CD4-positive, CD25-positive, alpha-beta regulatory T cell (primary cell): ENCODE results near the gene AGXT. TPM values are rescaled to one million over a fixed set of nuclear protein-coding genes. Genes with fewer than 3 reads are reported as not detected.

ENCODE experiments used
- ATAC-seq, 2 donors: fragments of 150-1000 bp; cut with Tn5 transposase; one replicate each; pipeline ENCODE4 v1.10.0; 2021; ENCODE audit warnings: low read depth in 2 of 2, moderate number of reproducible peaks in 2 of 2, moderate library complexity in 1 of 2
- DNase-seq, 3 donors: peaks; one replicate each; pipeline versions ENCODE4 v3.0.0 to v3.0.0-alpha.2; 2012 to 2022; ENCODE audit warnings: mixed read lengths in 1 of 3
- H3K27ac ChIP-seq: one replicate; pipeline ENCODE4 v1.7.0; 2013; ENCODE audit warnings: mild to moderate bottlenecking, low read length; ENCODE audit not compliant: insufficient read depth, poor library complexity, severe bottlenecking
- H3K27me3 ChIP-seq: one replicate; pipeline ENCODE4 v1.7.0; 2013; ENCODE audit warnings: low read length; ENCODE audit not compliant: control insufficient read depth, insufficient read depth
- H3K36me3 ChIP-seq: one replicate; pipeline ENCODE4 v1.7.0; 2013; ENCODE audit warnings: mild to moderate bottlenecking, low read length, moderate library complexity; ENCODE audit not compliant: control insufficient read depth, insufficient read depth
- H3K4me1 ChIP-seq: 2 replicates; pipeline ENCODE4 v1.7.0; 2013; ENCODE audit warnings: mild to moderate bottlenecking, low read length; ENCODE audit not compliant: insufficient read depth, control insufficient read depth, poor library complexity, severe bottlenecking
- H3K4me3 ChIP-seq: one replicate; pipeline ENCODE4 v1.7.0; 2013; ENCODE audit warnings: low read depth, mild to moderate bottlenecking, low read length, moderate library complexity
- H3K9me3 ChIP-seq, 2 experiments: 1 replicate in 1 of 2; 2 replicates in 1 of 2; pipeline ENCODE4 v1.7.0; 2013; ENCODE audit warnings: low read length in 2 of 2, mild to moderate bottlenecking in 1 of 2, moderate library complexity in 1 of 2; ENCODE audit not compliant: control insufficient read depth in 2 of 2
- H3K27ac Mint-ChIP-seq, 3 donors: one replicate each; pipeline ENCODE4 v1.8.0; 2020 to 2022; ENCODE audit warnings: mild to moderate bottlenecking in 3 of 3, mixed read lengths in 3 of 3, moderate library complexity in 2 of 3
- H3K27me3 Mint-ChIP-seq: one replicate; pipeline ENCODE4 v1.8.0; 2022; ENCODE audit warnings: mild to moderate bottlenecking, mixed read lengths
- H3K36me3 Mint-ChIP-seq: one replicate; pipeline ENCODE4 v1.8.0; 2020; ENCODE audit warnings: mixed read lengths
- H3K4me1 Mint-ChIP-seq, 4 donors: one replicate each; pipeline ENCODE4 v1.8.0; 2020 to 2022; ENCODE audit warnings: mixed read lengths in 4 of 4, mild to moderate bottlenecking in 1 of 4
- H3K4me3 Mint-ChIP-seq, 4 donors: one replicate each; pipeline ENCODE4 v1.8.0; 2020 to 2022; ENCODE audit warnings: mild to moderate bottlenecking in 4 of 4, mixed read lengths in 4 of 4, moderate library complexity in 3 of 4
- H3K9me3 Mint-ChIP-seq, 7 donors: one replicate each; pipeline ENCODE4 v1.8.0; 2020 to 2022; ENCODE audit warnings: mixed read lengths in 7 of 7, mild to moderate bottlenecking in 3 of 7, moderate library complexity in 2 of 7
- polyA plus RNA-seq, 4 donors: library from polyadenylated mRNA; unstranded; fragments of 300-500 nt; fragmentation: Illumina TruSeq; gene quantifications; one replicate each; pipeline ENCODE4 v1.2.3, GENCODE V29; 2021
- total RNA-seq: library from RNA; stranded (reverse); gene quantifications from one replicate; pipeline ENCODE4 v1.2.3, GENCODE V29; 2022

Gene AGXT
- total and polyA plus RNA-seq, 5 donors from 2014 or later: not detected

DNA sequence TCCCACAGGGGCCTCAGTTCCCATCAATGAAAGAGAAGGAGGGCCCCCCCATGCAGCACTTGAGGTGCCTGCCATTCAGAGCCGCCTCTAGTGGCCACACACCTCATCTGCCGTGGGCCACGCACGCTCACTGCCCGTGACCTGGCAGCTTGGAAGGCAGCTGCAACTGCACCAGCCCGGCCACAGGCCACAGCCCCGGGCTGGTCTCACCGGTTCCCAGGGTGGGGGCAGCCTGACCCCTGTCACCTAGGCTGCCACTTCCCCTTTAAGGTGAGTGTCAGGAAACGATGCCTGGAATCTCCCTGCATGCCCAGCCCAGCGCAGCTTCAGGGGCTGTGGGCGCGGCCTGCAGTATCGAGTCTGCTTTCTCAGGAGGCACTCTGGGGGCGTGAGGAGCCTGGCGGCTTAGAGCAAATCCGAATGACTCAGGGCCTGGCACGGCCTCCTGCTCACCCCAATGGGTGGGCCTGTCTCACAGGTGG lies 24.8 kb downstream of the AGXT start:
- Mint-ChIP-seq H3K27ac (no peak overlapping the region), H3K36me3 (no peaks in the 10 kb centered on the region), H3K4me3 (no peak overlapping the region), H3K27me3 (no peaks in the 10 kb centered on the region), H3K9me3 (no peaks in the 10 kb centered on the region), H3K4me1 (no peaks in the 10 kb centered on the region)
- no peaks in the 10 kb centered on the region for H3K27me3 ChIP-seq
- H3K9me3 ChIP-seq: no peaks in the 10 kb centered on the region
- H3K4me3 ChIP-seq: no peak overlapping the region
- H3K36me3 ChIP-seq: no peaks in the 10 kb centered on the region
- peak in 1 of 2 donors; percentile 22 for ATAC-seq
- H3K4me1 ChIP-seq: no peaks in the 10 kb centered on the region
- no peak overlapping the region for H3K27ac ChIP-seq
- no peak for DNase-seq

DNA sequence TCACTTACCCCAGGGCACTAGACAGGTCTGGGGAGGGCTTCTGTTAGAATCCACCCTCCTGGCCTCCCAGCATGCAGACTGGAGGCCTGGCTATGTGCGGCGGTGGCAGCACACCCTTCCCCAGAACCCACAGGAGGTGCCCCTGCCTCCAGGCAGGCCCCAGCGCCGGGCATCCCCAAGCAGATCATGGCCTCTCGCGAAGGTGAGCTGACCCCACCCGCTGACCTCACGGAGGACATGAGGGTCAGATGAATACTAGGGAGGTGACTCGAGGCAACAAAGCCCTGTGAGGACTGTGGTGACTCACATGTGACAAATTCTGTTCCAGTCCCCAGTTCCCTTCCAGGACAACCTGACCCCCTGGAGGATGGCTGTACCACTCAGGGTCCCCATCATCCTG lies 25.4 kb downstream of the AGXT start:
- Mint-ChIP-seq H3K4me3 (no peak overlapping the region), H3K27me3 (no peaks in the 10 kb centered on the region), H3K27ac (no peak overlapping the region), H3K36me3 (no peaks in the 10 kb centered on the region), H3K4me1 (no peaks in the 10 kb centered on the region), H3K9me3 (no peaks in the 10 kb centered on the region)
- Histone ChIP-seq H3K36me3 (no peaks in the 10 kb centered on the region), H3K9me3 (no peaks in the 10 kb centered on the region), H3K4me3 (no peak overlapping the region), H3K4me1 (no peaks in the 10 kb centered on the region), H3K27me3 (no peaks in the 10 kb centered on the region), H3K27ac (no peak overlapping the region)
- DNase-seq: no peak
- no peak for ATAC-seq

DNA sequence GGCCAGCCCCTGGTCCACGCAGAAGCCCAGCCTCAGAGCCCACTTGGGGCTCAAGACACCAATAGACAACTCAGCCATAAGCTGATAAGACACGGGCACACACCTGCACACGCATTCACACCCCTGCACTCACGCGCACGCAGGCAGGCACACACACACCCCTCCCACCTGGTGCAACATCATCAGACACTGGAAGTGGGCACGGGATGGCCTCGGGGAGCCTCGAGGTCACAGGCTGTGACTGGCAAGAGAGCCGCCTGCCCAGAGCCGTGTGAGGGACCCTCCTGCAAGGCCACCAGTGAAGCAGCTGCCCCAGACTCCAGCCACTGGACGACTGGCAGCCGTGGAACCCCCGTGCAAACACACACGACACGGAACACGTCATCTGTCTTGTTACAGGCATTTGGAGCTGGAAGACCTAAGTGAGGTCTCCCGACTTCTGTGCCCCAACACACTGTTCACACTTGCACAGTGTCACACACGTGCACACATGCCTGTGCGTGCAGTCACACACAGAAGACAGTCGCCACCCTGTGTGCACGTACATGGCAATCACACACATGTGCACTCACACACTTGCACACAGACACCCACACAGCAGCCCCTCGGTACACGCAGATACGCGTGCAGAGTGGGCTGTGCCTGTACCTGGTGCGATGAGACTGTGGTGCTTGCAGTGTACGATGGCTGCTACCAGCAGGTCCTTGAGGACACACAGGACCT lies 26.4 kb downstream of the AGXT start:
- Mint-ChIP-seq H3K9me3 (no peaks in the 10 kb centered on the region), H3K36me3 (no peaks in the 10 kb centered on the region), H3K4me1 (no peaks in the 10 kb centered on the region), H3K27me3 (no peaks in the 10 kb centered on the region), H3K4me3 (no peak overlapping the region), H3K27ac (no peak overlapping the region)
- no peak for ATAC-seq
- DNase-seq: no peak
- no peak overlapping the region for H3K27ac ChIP-seq
- H3K4me3 ChIP-seq: no peak overlapping the region
- no peaks in the 10 kb centered on the region for H3K36me3 ChIP-seq
- H3K27me3 ChIP-seq: no peaks in the 10 kb centered on the region
- no peaks in the 10 kb centered on the region for H3K9me3 ChIP-seq
- no peaks in the 10 kb centered on the region for H3K4me1 ChIP-seq

DNA sequence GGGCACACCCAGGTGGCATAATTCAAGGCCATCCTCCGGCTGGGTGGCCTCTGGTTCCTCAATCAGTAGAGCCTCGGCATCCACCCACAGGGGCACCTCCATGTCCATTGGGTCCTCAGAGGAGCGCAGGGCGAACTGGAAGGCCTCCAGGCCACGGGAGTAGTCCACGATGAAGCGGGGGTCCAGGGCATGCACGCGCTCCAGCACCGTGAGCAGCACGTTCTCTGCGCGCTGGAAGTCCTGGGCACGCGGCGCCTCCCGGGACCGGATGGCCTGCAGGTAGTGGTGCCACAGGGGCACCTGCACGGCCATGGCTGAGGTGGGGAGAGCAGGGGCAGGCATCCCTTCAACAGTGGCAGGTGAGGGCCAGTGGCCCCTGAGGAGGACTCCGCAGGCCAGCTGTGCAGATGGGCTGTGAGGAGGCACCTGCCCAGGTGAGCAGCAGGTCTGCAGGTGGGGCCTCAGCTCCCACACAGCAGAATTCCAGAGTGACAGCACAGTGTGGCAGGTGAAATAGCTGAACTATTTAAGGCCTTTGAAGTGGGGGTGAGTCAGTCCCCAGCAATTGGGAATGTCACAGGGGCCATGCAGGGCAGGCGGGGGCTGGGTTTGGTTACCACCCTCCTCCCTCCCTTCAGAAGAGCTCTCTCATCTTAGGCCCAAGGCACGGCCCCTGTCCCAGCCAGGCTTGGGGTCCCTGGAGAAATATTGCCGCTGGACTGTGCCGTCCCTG lies 27.2 kb downstream of the AGXT start, which contains the start of gene MAB21L4:
Gene MAB21L4, minus strand, starts transcription at position 501 of the 733 bp plus-strand sequence. Its CDS starts 159 bp downstream, at position 342.
- Mint-ChIP-seq H3K27me3 (no peaks in the 10 kb centered on the region), H3K4me3 (no peak within 1 kb of the TSS), H3K27ac (no peak within 1 kb of the TSS), H3K9me3 (no peaks in the 10 kb centered on the region), H3K36me3 (no peaks in the 10 kb centered on the region), H3K4me1 (no peaks in the 10 kb centered on the region)
- no peak within 1 kb of the TSS for H3K27ac ChIP-seq
- DNase-seq (no peak), ATAC-seq (no peak)
- no peak within 1 kb of the TSS for H3K4me3 ChIP-seq
- H3K27me3 ChIP-seq: no peaks in the 10 kb centered on the region
- no peaks in the 10 kb centered on the region for H3K36me3 ChIP-seq
- no peaks in the 10 kb centered on the region for H3K9me3 ChIP-seq
- H3K4me1 ChIP-seq: no peaks in the 10 kb centered on the region

DNA sequence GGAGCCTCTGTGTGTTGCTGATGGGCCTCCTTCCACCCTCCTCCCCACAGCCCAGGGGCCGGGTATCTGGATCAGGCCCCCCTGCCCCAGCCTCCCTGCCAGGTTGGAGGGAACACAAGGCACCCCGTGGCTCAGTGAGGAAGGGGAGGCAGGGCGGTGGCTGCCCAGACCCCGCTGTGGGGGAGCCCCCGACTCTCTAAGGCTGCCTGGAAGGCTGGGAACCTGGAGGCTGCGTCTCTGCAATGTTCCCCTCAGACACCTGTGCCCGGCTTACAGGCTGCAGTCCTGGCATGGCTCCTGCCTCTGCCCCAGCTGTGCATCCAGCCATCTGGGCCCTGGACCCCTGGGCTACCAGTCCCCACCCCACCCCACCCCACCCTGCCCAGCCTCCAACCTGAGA lies 27.8 kb downstream of the AGXT start:
- H3K36me3 ChIP-seq: no peaks in the 10 kb centered on the region
- Mint-ChIP-seq H3K4me1 (no peaks in the 10 kb centered on the region), H3K27ac (no peak overlapping the region), H3K36me3 (no peaks in the 10 kb centered on the region), H3K9me3 (no peaks in the 10 kb centered on the region), H3K4me3 (no peak overlapping the region), H3K27me3 (no peaks in the 10 kb centered on the region)
- no peaks in the 10 kb centered on the region for H3K4me1 ChIP-seq
- no peaks in the 10 kb centered on the region for H3K27me3 ChIP-seq
- H3K4me3 ChIP-seq: no peak overlapping the region
- ATAC-seq (no peak), DNase-seq (no peak)
- H3K27ac ChIP-seq: no peak overlapping the region
- no peaks in the 10 kb centered on the region for H3K9me3 ChIP-seq

DNA sequence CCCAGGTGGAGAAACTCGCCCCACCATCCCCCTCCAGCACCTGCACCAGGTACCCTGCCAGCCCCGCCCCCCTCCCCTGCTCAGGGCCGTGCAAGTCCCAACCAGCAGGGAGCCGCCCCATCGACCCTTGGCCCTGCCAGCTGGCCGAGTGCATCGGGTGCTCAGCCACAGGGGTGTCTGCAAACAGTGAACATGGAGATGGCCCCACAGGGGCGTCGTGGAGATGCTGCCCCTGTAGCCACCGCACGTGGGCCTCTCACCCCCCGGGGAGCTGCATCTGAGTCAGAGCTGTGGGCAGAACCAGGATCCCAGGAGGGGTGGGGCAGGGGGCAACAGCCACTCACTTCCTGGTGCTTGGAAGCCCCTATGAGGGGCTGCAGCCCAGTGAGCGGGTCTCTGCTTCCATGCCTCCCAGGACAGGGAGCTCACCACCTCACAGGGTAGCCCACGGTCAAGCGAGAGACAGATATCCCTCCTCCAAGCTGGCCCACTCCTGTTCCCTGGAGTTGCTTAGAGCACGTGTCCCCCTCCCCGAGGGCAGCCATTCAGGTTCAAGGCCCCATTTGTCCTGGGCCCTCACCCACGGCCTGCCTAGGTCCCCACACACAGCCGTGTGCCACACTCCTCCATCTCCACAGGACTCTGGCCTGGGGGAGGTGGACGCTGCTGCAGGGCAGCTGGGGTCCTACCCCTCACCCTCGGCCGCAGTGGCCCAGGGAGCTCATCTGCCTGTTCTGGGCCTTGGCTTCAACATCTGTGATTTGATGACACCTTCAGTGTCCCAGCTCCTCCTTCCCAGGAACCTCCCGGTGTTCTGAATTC lies 28.5 kb downstream of the AGXT start:
- DNase-seq: no peak
- no peaks in the 10 kb centered on the region for H3K4me1 ChIP-seq
- H3K27me3 ChIP-seq: no peaks in the 10 kb centered on the region
- H3K9me3 Mint-ChIP-seq: no peaks in the 10 kb centered on the region
- H3K27ac ChIP-seq: no peak overlapping the region
- no peak for ATAC-seq
- no peak overlapping the region for H3K4me3 ChIP-seq
- no peaks in the 10 kb centered on the region for H3K9me3 ChIP-seq
- H3K27ac Mint-ChIP-seq: no peak overlapping the region
- H3K36me3 ChIP-seq: no peaks in the 10 kb centered on the region
- no peaks in the 10 kb centered on the region for H3K36me3 Mint-ChIP-seq
- H3K4me1 Mint-ChIP-seq: no peaks in the 10 kb centered on the region
- no peaks in the 10 kb centered on the region for H3K27me3 Mint-ChIP-seq
- no peak overlapping the region for H3K4me3 Mint-ChIP-seq

DNA sequence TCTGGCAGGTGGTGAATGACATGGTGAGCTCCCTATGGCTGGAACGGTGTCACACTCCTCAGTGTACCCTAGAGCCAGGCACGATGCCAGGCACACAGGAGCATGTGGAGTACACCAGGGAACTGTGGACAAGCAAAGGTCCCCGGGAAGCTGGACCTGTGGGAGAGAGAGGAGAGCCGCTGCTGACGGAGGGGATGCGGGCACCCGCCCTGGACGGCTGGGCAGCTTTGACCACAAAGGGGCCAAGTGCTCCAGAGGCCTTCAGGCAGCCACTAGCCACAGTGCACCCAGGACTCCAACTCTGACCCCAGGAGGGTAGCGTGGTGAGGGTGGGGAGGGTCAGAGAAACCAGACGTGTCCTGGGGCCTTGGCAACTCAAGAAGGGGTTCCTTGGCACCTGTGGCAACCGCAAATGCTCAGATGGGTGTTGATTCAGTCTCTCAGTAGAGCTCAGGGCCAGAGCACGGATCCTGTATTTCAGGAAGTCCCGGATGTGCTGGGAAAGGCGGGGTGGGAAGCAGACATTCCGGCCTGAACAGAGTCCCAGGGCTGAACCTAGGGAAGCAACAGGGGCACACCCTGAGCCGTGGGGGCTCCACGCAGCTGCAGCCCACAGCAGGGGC lies 29.6 kb downstream of the AGXT start:
- Mint-ChIP-seq H3K4me3 (no peak overlapping the region), H3K27me3 (no peaks in the 10 kb centered on the region), H3K9me3 (peaks cover 0 to 2% (median 0%) of the 10 kb centered on the region in 7 donors), H3K4me1 (no peaks in the 10 kb centered on the region), H3K36me3 (no peaks in the 10 kb centered on the region), H3K27ac (no peak overlapping the region)
- Histone ChIP-seq H3K36me3 (no peaks in the 10 kb centered on the region), H3K27me3 (no peaks in the 10 kb centered on the region), H3K27ac (no peak overlapping the region), H3K4me3 (no peak overlapping the region), H3K4me1 (no peaks in the 10 kb centered on the region), H3K9me3 (no peaks in the 10 kb centered on the region)
- DNase-seq (no peak), ATAC-seq (no peak)
